DND-41 (cell line): Measurements from ENCODE around the gene DAPK3.

Source experiments
- CTCF ChIP-seq: IDR thresholded peaks from 2 replicates; pipeline ENCODE4 v1.5.1; 2012; ENCODE audit warnings: borderline replicate concordance, low read length, moderate library complexity, mild to moderate bottlenecking; ENCODE audit not compliant: poor library complexity, severe bottlenecking; ENCODE audit errors: extremely low read depth
- EZH2 ChIP-seq: IDR thresholded peaks from 3 replicates; pipeline ENCODE4 v1.6.1; 2012; ENCODE audit warnings: borderline replicate concordance, low read depth, mild to moderate bottlenecking, moderate library complexity, low read length, inconsistent platforms; ENCODE audit not compliant: severe bottlenecking

DNA sequence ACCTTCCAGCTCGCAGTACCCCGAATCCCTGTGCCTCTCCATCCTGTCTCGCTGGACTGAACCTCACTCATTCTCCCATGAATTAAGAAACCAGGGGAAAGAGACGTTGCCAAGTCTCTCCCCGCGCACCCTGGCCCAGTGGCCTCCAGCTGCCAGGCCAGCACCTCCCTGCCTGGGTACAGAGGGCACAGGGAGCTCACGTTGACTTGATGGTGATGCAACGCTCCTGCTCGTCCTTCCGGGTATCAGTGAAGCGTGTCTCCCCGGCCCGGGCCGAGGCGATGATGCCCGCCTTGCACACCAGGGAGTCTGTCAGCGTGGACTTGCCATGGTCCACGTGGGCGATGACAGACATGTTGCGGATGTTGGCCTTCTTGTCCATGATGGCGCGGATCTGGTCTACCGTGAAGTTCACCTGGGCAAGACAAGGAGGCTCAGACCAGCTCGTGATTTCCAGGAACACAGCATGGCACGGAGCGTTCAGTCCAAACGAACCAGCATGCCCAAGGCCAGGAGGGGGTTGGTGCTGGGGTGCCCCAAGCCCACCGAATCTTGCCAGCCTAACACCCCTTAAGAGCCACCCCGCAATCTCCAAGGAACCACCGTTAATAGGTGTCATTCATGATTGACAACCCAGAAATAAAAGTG, 13.2 kb upstream of the DAPK3 start:
- no peak for TF ChIP-seq CTCF
- no peak for TF ChIP-seq EZH2
